ENCODE measurements around the gene PPFIA3. TPM values are rescaled to one million over a fixed set of nuclear protein-coding genes. Genes with fewer than 3 reads are reported as not detected.

PPFIA3 gene
- total RNA-seq, 2 experiments from 2014 or later, result 2.0 to 2.8 TPM

- Histone ChIP-seq H3K36me3 (ENCODE audit: insufficient read depth, low read length) (peaks cover 34% of the 10 kb centered on the region), H3K4me3 (ENCODE audit: low read length) (no peak overlapping the region), H3K4me1 (ENCODE audit: insufficient read depth, low read length) (peaks cover 21% of the 10 kb centered on the region), H3K27me3 (ENCODE audit: control insufficient read depth in 1 of 2, insufficient read depth in 2 of 2, low read length in 2 of 2) (no peaks in the 10 kb centered on the region), H3K27ac (ENCODE audit: low read depth in 1 of 2, low read length in 2 of 2) (no peak overlapping the region), H3K9me3 (ENCODE audit: control insufficient read depth in 1 of 2, insufficient read depth in 1 of 2, low read length in 2 of 2) (no peaks in the 10 kb centered on the region)
- peaks cover 39% of the 10 kb centered on the region for H3K36me3 Mint-ChIP-seq (ENCODE audit: low read depth)
- H3K9me3 Mint-ChIP-seq, result no peaks in the 10 kb centered on the region
- H3K27ac Mint-ChIP-seq, result no peak overlapping the region
- intact Hi-C loops (cut with DNase I, micrococcal nuclease), result loop anchor here in 1 of 2 experiments (5.0 to 10.0 kb wide), 2 partner anchors 37 to 636 kb away; no protein-coding TSS in a partner anchor
- POLR2A ChIA-PET, result no interaction called here
- DNase-seq (no peak), ATAC-seq (ENCODE audit: poor library complexity) (no peak)
- no peak for TF ChIP-seq CTCF (IDR thresholded peaks at IDR 0.05)
- CTCF ChIA-PET, result interaction anchor here (0.9 kb wide), 1 partner anchor 13 kb away, joined by 3 read pairs; no protein-coding TSS in a partner anchor
- no peaks in the 10 kb centered on the region for H3K27me3 Mint-ChIP-seq
- peaks cover 16% of the 10 kb centered on the region for H3K4me1 Mint-ChIP-seq (ENCODE audit: low read depth)
- peak overlapping the region; percentile 65 for H3K4me3 Mint-ChIP-seq
Measured at GRCh38 chr19:49110567-49110966, 8.8 kb upstream of the PPFIA3 start.

DNA sequence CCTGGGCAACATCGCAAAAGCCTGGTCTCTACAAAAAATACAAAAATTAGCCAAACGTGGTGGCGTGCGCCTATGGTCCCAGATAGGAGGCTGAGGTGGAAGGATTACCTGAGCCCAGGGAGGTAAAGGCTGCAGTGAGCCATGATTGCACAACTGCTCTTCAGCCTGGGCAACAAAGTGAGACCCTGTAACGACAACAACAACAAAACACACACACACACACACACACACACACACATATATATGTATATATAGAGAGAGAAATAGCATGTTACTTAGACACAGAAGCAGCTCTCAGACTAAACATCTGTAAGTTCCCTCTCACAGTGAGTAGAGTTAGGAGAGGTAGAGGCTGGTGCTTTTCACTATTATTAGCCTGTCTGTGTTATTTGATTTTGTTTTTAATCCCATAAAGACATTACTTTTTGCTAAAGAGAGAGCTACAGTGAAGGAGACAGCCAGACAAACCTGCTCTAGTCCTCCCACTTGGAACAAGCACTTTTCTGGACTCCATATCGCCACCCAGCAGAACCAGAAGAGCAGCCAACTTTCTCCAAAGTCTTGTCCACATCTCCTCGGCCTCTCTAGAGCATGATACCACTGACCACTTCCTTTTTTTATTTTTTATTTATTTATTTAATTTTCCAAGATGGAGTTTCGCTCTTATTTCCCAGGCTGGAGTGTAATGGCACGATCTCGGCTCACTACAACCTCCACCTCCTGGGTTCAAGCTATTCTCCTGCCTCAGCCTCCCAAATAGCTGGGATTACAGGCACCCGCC, 7.9 kb upstream of the PPFIA3 start:
- Histone ChIP-seq H3K27me3 (ENCODE audit: control insufficient read depth in 1 of 2, insufficient read depth in 2 of 2, low read length in 2 of 2) (no peaks in the 10 kb centered on the region), H3K9me3 (ENCODE audit: control insufficient read depth in 1 of 2, insufficient read depth in 1 of 2, low read length in 2 of 2) (no peaks in the 10 kb centered on the region), H3K4me1 (ENCODE audit: insufficient read depth, low read length) (peaks cover 21% of the 10 kb centered on the region), H3K27ac (ENCODE audit: low read depth in 1 of 2, low read length in 2 of 2) (no peak overlapping the region), H3K36me3 (ENCODE audit: insufficient read depth, low read length) (peaks cover 28% of the 10 kb centered on the region), H3K4me3 (ENCODE audit: low read length) (no peak overlapping the region)
- intact Hi-C loops (cut with DNase I, micrococcal nuclease), result loop anchor here in 1 of 2 experiments (5.0 to 10.0 kb wide), 2 partner anchors 36 to 637 kb away; no protein-coding TSS in a partner anchor
- no peaks in the 10 kb centered on the region for H3K27me3 Mint-ChIP-seq
- peaks cover 20% of the 10 kb centered on the region for H3K4me1 Mint-ChIP-seq (ENCODE audit: low read depth)
- DNase-seq, result no peak
- no peak for TF ChIP-seq CTCF (IDR thresholded peaks at IDR 0.05)
- no peak for ATAC-seq (ENCODE audit: poor library complexity)
- ChIA-PET POLR2A (no interaction called here), CTCF (interaction anchor here (1.0 kb wide), 1 partner anchor 14 kb away, joined by 3 read pairs; no protein-coding TSS in a partner anchor)
- peak overlapping the region; percentile 68 for H3K4me3 Mint-ChIP-seq
- H3K27ac Mint-ChIP-seq, result no peak overlapping the region
- H3K36me3 Mint-ChIP-seq (ENCODE audit: low read depth), result peaks cover 30% of the 10 kb centered on the region
- H3K9me3 Mint-ChIP-seq, result no peaks in the 10 kb centered on the region

DNA sequence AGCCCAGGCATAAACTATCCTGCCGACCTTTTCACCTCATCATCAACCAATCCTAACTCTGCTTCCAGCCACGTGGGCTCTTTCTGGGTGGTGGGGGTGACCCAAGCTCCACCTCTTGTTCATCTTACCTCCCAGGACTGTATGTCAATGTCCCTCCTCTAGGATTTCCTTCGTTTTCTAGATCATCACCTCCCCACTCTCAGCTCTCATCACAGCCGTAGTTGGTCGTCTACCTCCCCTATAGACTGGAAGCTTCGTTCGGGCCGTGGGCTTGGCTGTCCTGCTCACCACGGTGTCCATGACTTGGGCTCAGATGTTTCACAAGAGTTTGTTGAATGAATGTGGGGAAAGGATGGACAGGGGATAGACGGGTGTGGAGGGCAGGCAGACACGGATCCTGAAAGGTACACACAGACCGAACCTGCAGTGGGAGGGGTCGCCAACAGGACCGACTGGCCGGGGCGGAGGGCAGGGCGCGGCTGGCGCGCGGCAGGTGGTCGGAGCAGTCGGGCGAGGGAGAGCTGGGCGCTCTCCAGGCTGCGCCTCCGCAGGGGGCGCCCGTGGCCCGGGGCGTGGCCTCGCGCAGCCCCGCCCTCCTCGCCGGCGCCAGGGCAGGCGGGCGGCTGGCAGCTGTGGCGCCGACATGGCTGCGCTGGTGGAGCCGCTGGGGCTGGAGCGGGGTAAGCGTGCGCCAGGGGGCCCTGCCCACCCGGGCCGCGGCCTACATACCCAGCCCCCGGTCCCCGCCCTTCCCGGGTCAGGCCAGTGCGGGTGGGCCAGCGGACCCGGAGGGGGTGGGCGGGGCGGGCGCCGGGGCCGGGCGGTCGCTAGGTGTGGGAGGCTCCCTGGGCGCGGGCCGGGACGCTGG, 5.3 kb upstream of the PPFIA3 start, which contains the start of gene LIN7B:
LIN7B (plus strand) TSS at position 609 of the 868 bp plus-strand sequence; CDS start at position 644, 35 bp downstream.
- Mint-ChIP-seq H3K27ac (peak within 1 kb of the TSS; percentile 46), H3K9me3 (no peaks in the 10 kb centered on the region), H3K27me3 (no peaks in the 10 kb centered on the region), H3K36me3 (ENCODE audit: low read depth) (peaks cover 10% of the 10 kb centered on the region), H3K4me3 (peak within 1 kb of the TSS; percentile 94), H3K4me1 (ENCODE audit: low read depth) (peaks cover 40% of the 10 kb centered on the region)
- peak; percentile 47 for TF ChIP-seq CTCF (IDR thresholded peaks at IDR 0.05)
- peak; percentile 65 for ATAC-seq (ENCODE audit: poor library complexity)
- Histone ChIP-seq H3K4me3 (ENCODE audit: low read length) (peak within 1 kb of the TSS; percentile 69), H3K27me3 (ENCODE audit: control insufficient read depth in 1 of 2, insufficient read depth in 2 of 2, low read length in 2 of 2) (no peaks in the 10 kb centered on the region), H3K36me3 (ENCODE audit: insufficient read depth, low read length) (peaks cover 3% of the 10 kb centered on the region), H3K27ac (ENCODE audit: low read depth in 1 of 2, low read length in 2 of 2) (no peak within 1 kb of the TSS), H3K4me1 (ENCODE audit: insufficient read depth, low read length) (peaks cover 36% of the 10 kb centered on the region), H3K9me3 (ENCODE audit: control insufficient read depth in 1 of 2, insufficient read depth in 1 of 2, low read length in 2 of 2) (no peaks in the 10 kb centered on the region)
- ChIA-PET CTCF (interaction anchor here (0.6 to 2.4 kb wide), 21 partner anchors 9 to 467 kb away, joined by 3 to 43 read pairs (median 5); partner anchors contain the start of genes CGB7, PRRG2 and RUVBL2), POLR2A (interaction anchor here (0.5 to 2.4 kb wide), 12 partner anchors 8 to 942 kb away, joined by 3 to 13 read pairs (median 3); partner anchors contain the start of genes AKT1S1, GYS1 and RUVBL2)
- DNase-seq, result peak; percentile 54 to 92 (median 70)
- intact Hi-C loops (cut with DNase I, micrococcal nuclease), result loop anchor here (1.0 to 10.0 kb wide), 4 partner anchors 14 to 639 kb away; no protein-coding TSS in a partner anchor
